Upper lobe of right lung (tissue), 1 donor: ENCODE results near the gene PAAF1. TPM values are rescaled to one million over a fixed set of nuclear protein-coding genes. Genes with fewer than 3 reads are reported as not detected.

ENCODE experiments used
- ATAC-seq: fragments of 200-7000 bp; cut with Tn5 transposase; one replicate; pipeline ENCODE4 v1.9.1; 2020; ENCODE audit warnings: mild to moderate bottlenecking, moderate library complexity
- DNase-seq: peaks from one replicate; pipeline ENCODE4 v3.0.0-alpha.2; 2020
- H3K27ac ChIP-seq: fragments of 200-600 bp; one replicate; pipeline ENCODE4 v1.8.0; 2022
- H3K27me3 ChIP-seq: fragments of 200-600 bp; one replicate; pipeline ENCODE4 v1.8.0; 2022; ENCODE audit warnings: mild to moderate bottlenecking
- H3K36me3 ChIP-seq: fragments of 200-600 bp; one replicate; pipeline ENCODE4 v1.8.0; 2022
- H3K4me1 ChIP-seq: fragments of 200-600 bp; one replicate; pipeline ENCODE4 v1.8.0; 2022
- H3K4me3 ChIP-seq: fragments of 200-600 bp; one replicate; pipeline ENCODE4 v1.8.0; 2022; ENCODE audit warnings: mild to moderate bottlenecking
- H3K9me3 ChIP-seq: fragments of 200-600 bp; one replicate; pipeline ENCODE4 v1.8.0; 2022
- CTCF ChIP-seq: fragments of 200-600 bp; IDR thresholded peaks from one replicate; pipeline ENCODE4 v1.8.0; 2022; ENCODE audit warnings: antibody characterized with exemption
- intact Hi-C: fragments of 100-400 bp; cut with DNase I; formaldehyde crosslinking; loops from one replicate; pipeline ENCODE4 v1.11.0; 2022
- total RNA-seq: library from RNA; stranded (reverse); fragmentation: NEBNext Ultra II Directional; extraction: Animal tissue kit (Norgen Biotek cat#: 25700); gene quantifications from one replicate; pipeline ENCODE4 v1.2.1, GENCODE V29; 2021
- donor health status: DM: no; HTN: yes; CAD: no; lungs with severe emphysema.

Gene PAAF1
- total RNA-seq, 1 donor from 2014 or later, result 13.9 TPM

GRCh38 chr11:73975479-73975757, 98.6 kb downstream of the PAAF1 start:
- no peaks in the 10 kb centered on the region for H3K27me3 ChIP-seq
- no peak overlapping the region for H3K4me3 ChIP-seq
- TF ChIP-seq CTCF, result no peak
- DNase-seq (no peak), ATAC-seq (no peak)
- no peaks in the 10 kb centered on the region for H3K9me3 ChIP-seq
- intact Hi-C loops, result no loop called here
- H3K27ac ChIP-seq, result no peak overlapping the region
- peaks cover 46% of the 10 kb centered on the region for H3K36me3 ChIP-seq
- peaks cover 30% of the 10 kb centered on the region for H3K4me1 ChIP-seq

GRCh38 chr11:73976451-73977151, 99.8 kb downstream of the PAAF1 start:
- Histone ChIP-seq H3K4me1 (peaks cover 41% of the 10 kb centered on the region), H3K27me3 (no peaks in the 10 kb centered on the region), H3K27ac (no peak overlapping the region), H3K4me3 (no peak overlapping the region), H3K36me3 (peaks cover 46% of the 10 kb centered on the region), H3K9me3 (no peaks in the 10 kb centered on the region)
- DNase-seq, result no peak
- intact Hi-C loops, result no loop called here
- no peak for ATAC-seq
- no peak for TF ChIP-seq CTCF

- DNase-seq, result no peak
- Histone ChIP-seq H3K36me3 (peaks cover 46% of the 10 kb centered on the region), H3K4me1 (peaks cover 41% of the 10 kb centered on the region), H3K9me3 (no peaks in the 10 kb centered on the region), H3K27me3 (no peaks in the 10 kb centered on the region), H3K4me3 (no peak overlapping the region), H3K27ac (no peak overlapping the region)
- ATAC-seq, result no peak
- no peak for TF ChIP-seq CTCF
- intact Hi-C loops, result no loop called here
These were observed 101.2 kb downstream of the PAAF1 start for GRCh38 chr11:73977856-73978519.

GRCh38 chr11:73978576-73979086, 101.8 kb downstream of the PAAF1 start:
- H3K27me3 ChIP-seq, result no peaks in the 10 kb centered on the region
- no peak for TF ChIP-seq CTCF
- H3K9me3 ChIP-seq, result no peaks in the 10 kb centered on the region
- H3K4me3 ChIP-seq, result no peak overlapping the region
- ATAC-seq (no peak), DNase-seq (peak; percentile 30)
- peaks cover 46% of the 10 kb centered on the region for H3K36me3 ChIP-seq
- intact Hi-C loops, result no loop called here
- peaks cover 40% of the 10 kb centered on the region for H3K4me1 ChIP-seq
- H3K27ac ChIP-seq, result peak overlapping the region; percentile 47

GRCh38 chr11:73980001-73980961, 103.5 kb downstream of the PAAF1 start:
- peak; percentile 69 for DNase-seq
- peak; percentile 8 for ATAC-seq
- H3K27me3 ChIP-seq, result no peaks in the 10 kb centered on the region
- intact Hi-C loops, result no loop called here
- H3K9me3 ChIP-seq, result no peaks in the 10 kb centered on the region
- TF ChIP-seq CTCF, result no peak
- H3K36me3 ChIP-seq, result peaks cover 36% of the 10 kb centered on the region
- peak overlapping the region; percentile 95 for H3K27ac ChIP-seq
- H3K4me1 ChIP-seq, result peaks cover 37% of the 10 kb centered on the region
- H3K4me3 ChIP-seq, result peak overlapping the region; percentile 32

Other genes starting within 250 kb of the PAAF1 start
- gene PLEKHB1, start 230.4 kb upstream of the PAAF1 start, total RNA-seq, result 30.5 TPM
- gene RAB6A, start 115.9 kb upstream of the PAAF1 start, total RNA-seq, result 137 TPM
- 21.4 TPM for gene MRPL48, start 89.1 kb upstream of the PAAF1 start, total RNA-seq
- 48.1 TPM for gene COA4, start 153 bp upstream of the PAAF1 start, total RNA-seq
- gene DNAJB13, start 74.0 kb downstream of the PAAF1 start, total RNA-seq, result not detected
- 56.3 TPM for gene UCP2, start 105.8 kb downstream of the PAAF1 start, total RNA-seq
- 2.6 TPM for gene UCP3, start 132.1 kb downstream of the PAAF1 start, total RNA-seq